ENCODE results near the gene LRRC46.

GRCh38 chr17:47829870-47830269 is 1.6 kb upstream of the LRRC46 start:
- TF ChIP-seq CTCF (IDR thresholded peaks at IDR 0.05; ENCODE audit: low read length): no peak
- TF ChIP-seq EZH2 (IDR thresholded peaks at IDR 0.05; ENCODE audit: borderline replicate concordance, low read length): no peak
